ENCODE results near the gene NSRP1. TPM values are rescaled to one million over a fixed set of nuclear protein-coding genes. Genes with fewer than 3 reads are reported as not detected.

The NSRP1 gene
- total RNA-seq, 1 experiment from 2014 or later = 34.3 TPM

DNA sequence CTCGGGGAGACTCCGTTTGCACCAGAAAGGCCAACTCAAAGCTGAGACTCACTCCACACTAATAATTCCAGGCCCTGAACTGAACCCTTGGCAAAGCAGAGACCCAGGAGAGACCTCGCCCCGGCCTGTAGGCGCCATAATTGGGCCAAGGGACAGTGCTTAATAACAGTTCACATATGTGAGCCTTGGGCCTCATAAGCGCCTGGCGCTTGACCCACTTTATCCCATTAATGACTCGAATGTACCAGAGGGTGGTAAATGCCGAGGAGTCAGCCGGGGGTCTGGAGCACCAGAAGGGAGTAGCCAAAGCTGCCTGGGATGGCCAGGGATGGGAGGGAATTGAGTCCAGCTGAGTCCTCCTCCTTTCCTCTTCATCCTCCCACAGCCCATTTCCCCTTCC lies 94.3 kb downstream of the NSRP1 start:
- H3K4me3 ChIP-seq = no peak overlapping the region
- H3K9me2 ChIP-seq (ENCODE audit: insufficient read depth) = no peaks in the 10 kb centered on the region
- no peaks in the 10 kb centered on the region for H3K27me3 ChIP-seq (ENCODE audit: insufficient read depth, low read depth)
- H4K20me1 ChIP-seq (ENCODE audit: insufficient read depth) = no peaks in the 10 kb centered on the region
- BruUV-seq (replicated peaks) = no TSS peak
- DNase-seq = no peak
- H2AFZ ChIP-seq = no peak overlapping the region
- no peaks in the 10 kb centered on the region for H3K9me3 ChIP-seq (ENCODE audit: insufficient read depth, low read depth)
- intact Hi-C loops (cut with micrococcal nuclease; ENCODE audit: unreplicated experiment) = no loop called here
- ChIA-PET CTCF (no interaction called here), POLR2A (ENCODE audit: unreplicated experiment) (no interaction called here)
- no peak overlapping the region for H3K4me2 ChIP-seq
- no peak overlapping the region for H3K27ac ChIP-seq
- H3K4me1 ChIP-seq (replicated peaks; ENCODE audit: insufficient read depth) = no peaks in the 10 kb centered on the region
- no peaks in the 10 kb centered on the region for H3K79me2 ChIP-seq (ENCODE audit: low read depth)
- H3F3A ChIP-seq (ENCODE audit: insufficient read depth, low read depth) = no peaks in the 10 kb centered on the region
- no peaks in the 10 kb centered on the region for H3K36me3 ChIP-seq (ENCODE audit: low read depth)
- TF ChIP-seq, protein P1, sequence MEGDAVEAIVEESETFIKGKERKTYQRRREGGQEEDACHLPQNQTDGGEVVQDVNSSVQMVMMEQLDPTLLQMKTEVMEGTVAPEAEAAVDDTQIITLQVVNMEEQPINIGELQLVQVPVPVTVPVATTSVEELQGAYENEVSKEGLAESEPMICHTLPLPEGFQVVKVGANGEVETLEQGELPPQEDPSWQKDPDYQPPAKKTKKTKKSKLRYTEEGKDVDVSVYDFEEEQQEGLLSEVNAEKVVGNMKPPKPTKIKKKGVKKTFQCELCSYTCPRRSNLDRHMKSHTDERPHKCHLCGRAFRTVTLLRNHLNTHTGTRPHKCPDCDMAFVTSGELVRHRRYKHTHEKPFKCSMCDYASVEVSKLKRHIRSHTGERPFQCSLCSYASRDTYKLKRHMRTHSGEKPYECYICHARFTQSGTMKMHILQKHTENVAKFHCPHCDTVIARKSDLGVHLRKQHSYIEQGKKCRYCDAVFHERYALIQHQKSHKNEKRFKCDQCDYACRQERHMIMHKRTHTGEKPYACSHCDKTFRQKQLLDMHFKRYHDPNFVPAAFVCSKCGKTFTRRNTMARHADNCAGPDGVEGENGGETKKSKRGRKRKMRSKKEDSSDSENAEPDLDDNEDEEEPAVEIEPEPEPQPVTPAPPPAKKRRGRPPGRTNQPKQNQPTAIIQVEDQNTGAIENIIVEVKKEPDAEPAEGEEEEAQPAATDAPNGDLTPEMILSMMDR (conservative IDR thresholded peaks at IDR 0.05) = no peak
- TF ChIP-seq EZH2 (IDR thresholded peaks at IDR 0.05; ENCODE audit: low read depth) = no peak

- Histone ChIP-seq H3F3A (ENCODE audit: insufficient read depth, low read depth) (no peaks in the 10 kb centered on the region), H3K27ac (no peak overlapping the region), H2AFZ (no peak overlapping the region), H3K79me2 (ENCODE audit: low read depth) (no peaks in the 10 kb centered on the region), H3K4me3 (no peak overlapping the region), H3K36me3 (ENCODE audit: low read depth) (no peaks in the 10 kb centered on the region), H3K4me2 (no peak overlapping the region), H3K9me2 (ENCODE audit: insufficient read depth) (no peaks in the 10 kb centered on the region), H4K20me1 (ENCODE audit: insufficient read depth) (no peaks in the 10 kb centered on the region), H3K27me3 (ENCODE audit: insufficient read depth, low read depth) (no peaks in the 10 kb centered on the region), H3K9me3 (ENCODE audit: insufficient read depth, low read depth) (no peaks in the 10 kb centered on the region), H3K4me1 (replicated peaks; ENCODE audit: insufficient read depth) (no peaks in the 10 kb centered on the region)
- intact Hi-C loops (cut with micrococcal nuclease; ENCODE audit: unreplicated experiment) = no loop called here
- TF ChIP-seq EZH2 (IDR thresholded peaks at IDR 0.05; ENCODE audit: low read depth) = no peak
- TF ChIP-seq, protein P1 (conservative IDR thresholded peaks at IDR 0.05) = no peak
- BruUV-seq (replicated peaks) = no TSS peak
- POLR2A ChIA-PET (ENCODE audit: unreplicated experiment) = no interaction called here
- CTCF ChIA-PET = no interaction called here
- no peak for DNase-seq
Measured at GRCh38 chr17:30211371-30211770, 94.8 kb downstream of the NSRP1 start.

GRCh38 chr17:30212750-30213149 lies 96.1 kb downstream of the NSRP1 start:
- Histone ChIP-seq H3K4me1 (replicated peaks; ENCODE audit: insufficient read depth) (no peaks in the 10 kb centered on the region), H3K9me2 (ENCODE audit: insufficient read depth) (no peaks in the 10 kb centered on the region), H4K20me1 (ENCODE audit: insufficient read depth) (no peaks in the 10 kb centered on the region), H3K79me2 (ENCODE audit: low read depth) (no peaks in the 10 kb centered on the region), H3K9me3 (ENCODE audit: insufficient read depth, low read depth) (no peaks in the 10 kb centered on the region), H2AFZ (no peak overlapping the region), H3K36me3 (ENCODE audit: low read depth) (no peaks in the 10 kb centered on the region), H3K27me3 (ENCODE audit: insufficient read depth, low read depth) (no peaks in the 10 kb centered on the region), H3K4me3 (no peak overlapping the region), H3K4me2 (no peak overlapping the region), H3F3A (ENCODE audit: insufficient read depth, low read depth) (no peaks in the 10 kb centered on the region), H3K27ac (no peak overlapping the region)
- ChIA-PET POLR2A (ENCODE audit: unreplicated experiment) (no interaction called here), CTCF (no interaction called here)
- DNase-seq = no peak
- intact Hi-C loops (cut with micrococcal nuclease; ENCODE audit: unreplicated experiment) = no loop called here
- no peak for TF ChIP-seq EZH2 (IDR thresholded peaks at IDR 0.05; ENCODE audit: low read depth)
- TF ChIP-seq, protein P1 (conservative IDR thresholded peaks at IDR 0.05) = no peak
- BruUV-seq (replicated peaks) = no TSS peak
